H54 (cell line): ENCODE data around the gene SCAF8.

Experiments used
- DNase-seq: peaks from one replicate; pipeline ENCODE4 v3.0.0; 2011; ENCODE audit warnings: low spot score, mixed read lengths; ENCODE audit not compliant: insufficient read length
- FAIRE-seq: peaks from 3 replicates; lab custom pipeline; 2011; peaks lifted over from hg19 to GRCh38; lab: Jason Lieb, UNC
- POLR2A ChIP-seq: IDR thresholded peaks from 2 replicates; pipeline ENCODE4 v1.6.1; 2011; ENCODE audit warnings: low read depth, mild to moderate bottlenecking, low read length

SCAF8 gene

GRCh38 chr6:154815938-154816820, 83.0 kb downstream of the SCAF8 start:
- no peak for FAIRE-seq
- TF ChIP-seq POLR2A: no peak
- DNase-seq: no peak

- TF ChIP-seq POLR2A: no peak
- FAIRE-seq: no peak
- DNase-seq: no peak
Observed at GRCh38 chr6:154821099-154821498, 87.9 kb downstream of the SCAF8 start.

GRCh38 chr6:154821638-154822037, 88.4 kb downstream of the SCAF8 start:
- no peak for TF ChIP-seq POLR2A
- no peak for FAIRE-seq
- DNase-seq: no peak

GRCh38 chr6:154822947-154823558, 89.8 kb downstream of the SCAF8 start:
- TF ChIP-seq POLR2A: no peak
- no peak for FAIRE-seq
- no peak for DNase-seq

GRCh38 chr6:154824076-154824475, 90.9 kb downstream of the SCAF8 start:
- TF ChIP-seq POLR2A: no peak
- FAIRE-seq (no peak), DNase-seq (no peak)

- DNase-seq (no peak), FAIRE-seq (no peak)
- no peak for TF ChIP-seq POLR2A
Observed at GRCh38 chr6:154829970-154830369, 96.8 kb downstream of the SCAF8 start.

GRCh38 chr6:154830771-154831170, 97.6 kb downstream of the SCAF8 start:
- TF ChIP-seq POLR2A: no peak
- FAIRE-seq (no peak), DNase-seq (no peak)

GRCh38 chr6:154835307-154835706, 102.1 kb downstream of the SCAF8 start:
- DNase-seq (no peak), FAIRE-seq (no peak)

GRCh38 chr6:154839546-154839945, 106.3 kb downstream of the SCAF8 start:
- FAIRE-seq: no peak
- no peak for DNase-seq
- no peak for TF ChIP-seq POLR2A

More at GRCh38 chr6:154835307-154835706, 102.1 kb downstream of the SCAF8 start:
- no peak for TF ChIP-seq POLR2A

GRCh38 chr6:154840363-154840762, 107.1 kb downstream of the SCAF8 start:
- no peak for TF ChIP-seq POLR2A
- DNase-seq (no peak), FAIRE-seq (no peak)

- TF ChIP-seq POLR2A: no peak
- DNase-seq: no peak
- no peak for FAIRE-seq
Observed at GRCh38 chr6:154841109-154841508, 107.9 kb downstream of the SCAF8 start.

GRCh38 chr6:154842833-154843232, 109.6 kb downstream of the SCAF8 start:
- DNase-seq: no peak
- no peak for TF ChIP-seq POLR2A
- no peak for FAIRE-seq

GRCh38 chr6:154847318-154847717, 114.1 kb downstream of the SCAF8 start:
- no peak for FAIRE-seq
- DNase-seq: no peak
- TF ChIP-seq POLR2A: no peak

- no peak for TF ChIP-seq POLR2A
- DNase-seq (no peak), FAIRE-seq (no peak)
Observed at GRCh38 chr6:154848580-154848979, 115.4 kb downstream of the SCAF8 start.
